GM21381 (cell line): ENCODE results near the gene RUNX1.
"Not testable (repeated sequence)": the region's sequence is repeated elsewhere in the genome, so short reads cannot be mapped to it uniquely, and the experiment has no call there.

Source experiments
- ATAC-seq: cut with Tn5 transposase; IDR thresholded peaks from one replicate; pipeline ENCODE4 v1.9.1; 2021; ENCODE audit warnings: mild to moderate bottlenecking, moderate library complexity; ENCODE audit not compliant: unreplicated experiment

Gene RUNX1

GRCh38 chr21:34973685-34974084 is 75.4 kb downstream of the RUNX1 start:
- no peak for ATAC-seq

GRCh38 chr21:34971656-34972055 is 77.4 kb downstream of the RUNX1 start:
- no peak for ATAC-seq

DNA sequence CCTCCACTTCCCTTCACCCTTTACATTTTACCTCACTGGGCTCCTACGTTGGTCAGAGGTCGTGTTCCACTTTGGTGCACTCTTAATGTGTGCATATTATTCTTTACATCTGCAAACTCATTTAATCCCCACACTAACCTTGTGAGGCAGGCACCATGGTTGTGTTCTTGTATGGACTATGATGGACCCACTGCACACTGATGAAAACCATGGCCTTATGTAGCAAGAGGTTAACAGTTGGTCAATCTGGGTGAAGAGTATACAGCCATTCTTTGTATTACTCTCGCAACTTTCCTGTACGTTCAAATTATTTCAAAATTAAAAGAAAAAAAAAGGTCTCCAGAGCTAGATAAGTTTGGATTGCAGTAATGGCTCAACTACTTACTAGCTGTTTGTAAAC is 78.5 kb downstream of the RUNX1 start:
- no peak for ATAC-seq

GRCh38 chr21:34970167-34970500 is 79.0 kb downstream of the RUNX1 start:
- no peak for ATAC-seq

- ATAC-seq = no peak
These were observed 79.5 kb downstream of the RUNX1 start for GRCh38 chr21:34969423-34970166.

GRCh38 chr21:34968414-34969333 is 80.4 kb downstream of the RUNX1 start:
- ATAC-seq = no peak

DNA sequence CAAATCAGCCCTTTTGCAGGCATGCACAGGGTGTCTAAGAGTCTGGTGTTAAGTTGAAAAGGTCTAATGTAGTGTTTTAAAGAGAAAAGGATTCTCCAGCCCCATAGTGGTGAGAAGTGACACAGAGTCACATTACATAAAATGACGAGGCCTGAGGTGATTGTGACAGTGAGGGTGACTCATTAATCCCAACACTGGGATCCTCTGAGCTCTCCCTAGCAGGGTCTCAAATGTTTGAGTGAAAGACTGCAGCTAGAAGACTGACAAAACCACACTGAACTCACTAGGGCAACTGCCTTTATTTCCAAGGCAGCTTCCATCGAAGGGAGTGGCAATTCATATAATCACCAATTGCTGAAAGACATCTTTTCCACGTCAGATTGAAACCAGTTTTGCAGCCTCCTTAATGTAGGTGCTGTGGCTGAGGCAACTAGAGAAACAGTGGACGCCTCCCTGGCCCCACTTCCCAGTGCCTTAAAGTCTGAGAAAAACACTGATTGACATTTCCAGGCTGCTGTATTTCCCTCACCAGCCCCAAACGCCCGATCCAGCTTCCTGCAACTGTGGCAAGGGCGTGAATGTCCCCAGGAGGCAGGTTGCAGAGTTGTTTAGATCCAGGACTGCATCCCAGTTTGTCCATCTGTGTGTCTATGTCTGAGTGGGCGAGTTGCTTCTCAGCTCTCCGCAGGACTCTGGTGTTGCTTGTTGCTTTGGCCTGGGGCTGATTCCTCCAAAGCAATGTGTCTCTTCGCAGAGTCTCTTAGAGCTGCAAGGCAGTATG is 81.4 kb downstream of the RUNX1 start:
- ATAC-seq = no peak

GRCh38 chr21:34966881-34967280 is 82.2 kb downstream of the RUNX1 start:
- not testable (repeated sequence) for ATAC-seq

GRCh38 chr21:34965200-34966174 is 83.6 kb downstream of the RUNX1 start:
- no peak for ATAC-seq

- no peak for ATAC-seq
These were observed 86.4 kb downstream of the RUNX1 start for GRCh38 chr21:34962586-34963222.

DNA sequence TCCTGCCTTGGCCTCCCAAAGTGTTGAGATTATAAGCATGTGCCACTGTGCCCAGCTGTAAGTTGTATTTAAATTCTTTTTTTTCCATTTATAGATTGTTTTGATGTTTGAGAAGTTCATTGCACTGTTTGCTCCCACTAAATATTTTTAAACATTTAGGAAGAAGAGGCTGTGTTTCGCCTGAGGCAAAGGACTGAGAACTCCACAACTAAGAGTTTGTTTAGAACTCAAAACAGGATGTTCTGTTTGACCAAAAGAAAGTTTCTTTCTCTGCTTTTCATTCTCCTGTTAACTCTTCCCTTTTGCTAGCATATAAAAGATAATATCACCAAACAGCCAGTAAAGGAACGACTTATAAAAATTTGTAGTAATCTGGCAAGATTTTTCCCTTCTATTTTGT is 87.0 kb downstream of the RUNX1 start:
- no peak for ATAC-seq

DNA sequence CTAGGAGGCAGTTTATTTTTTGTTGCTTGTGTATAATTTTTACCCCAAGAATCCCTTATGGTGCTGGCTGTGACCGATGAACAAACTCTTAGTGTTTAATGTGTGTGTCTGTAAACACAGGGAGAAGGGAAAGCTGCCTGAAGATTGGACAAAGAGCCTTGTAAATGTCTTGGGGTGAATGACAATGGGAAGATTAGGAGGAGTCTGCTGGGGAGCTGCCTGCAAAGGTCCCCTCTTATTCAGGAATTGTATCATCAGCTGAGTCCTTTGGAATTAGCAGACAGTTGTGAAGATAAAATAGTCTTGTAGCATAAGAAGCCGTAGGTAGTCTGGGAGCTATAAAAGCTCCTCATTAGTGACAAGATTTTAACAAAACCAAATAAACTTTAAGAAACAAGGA is 88.4 kb downstream of the RUNX1 start:
- ATAC-seq = no peak

GRCh38 chr21:34959607-34960006 is 89.5 kb downstream of the RUNX1 start:
- no peak for ATAC-seq

GRCh38 chr21:34958040-34958439 is 91.1 kb downstream of the RUNX1 start:
- no peak for ATAC-seq

DNA sequence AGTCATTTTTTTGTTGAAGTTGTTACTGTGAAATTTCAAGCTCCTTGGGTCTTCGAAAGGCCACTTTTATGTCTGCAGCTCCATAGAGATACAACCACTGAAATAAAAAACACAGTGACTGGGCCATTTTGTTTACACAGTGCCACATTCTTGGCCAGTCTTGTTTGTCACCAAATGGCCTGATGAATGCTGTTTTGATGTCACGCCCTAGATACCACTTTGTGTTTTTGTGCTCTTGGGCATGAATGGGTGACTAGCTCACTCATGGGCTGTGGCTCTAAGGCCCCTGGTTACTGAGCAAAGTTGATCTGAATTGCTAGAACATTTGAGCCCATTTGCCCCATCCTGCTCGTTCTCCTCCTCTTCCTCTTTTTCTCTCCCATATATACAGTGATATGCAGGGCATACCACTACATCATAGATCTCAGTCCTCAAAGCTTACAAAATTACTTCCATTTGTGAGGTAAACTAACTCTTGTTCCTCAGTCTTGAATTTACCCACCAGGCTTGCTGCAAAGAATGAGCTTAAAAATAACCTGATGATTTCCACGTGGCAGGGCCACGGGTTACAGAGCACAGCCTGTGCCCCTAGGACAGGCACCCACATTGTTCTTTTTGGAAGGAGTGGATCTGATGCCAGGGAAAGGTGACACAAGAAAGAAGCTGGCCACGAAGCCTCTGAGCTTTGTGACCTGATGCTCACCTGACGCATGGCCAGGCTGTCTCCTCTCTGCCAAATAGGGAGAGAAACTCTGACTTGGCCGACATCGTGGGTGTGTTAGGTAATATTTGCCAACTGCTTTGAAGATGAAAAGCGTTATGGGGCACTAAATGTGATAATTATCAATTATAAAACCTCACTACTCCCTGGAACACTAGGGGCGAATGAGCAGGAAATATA is 92.4 kb downstream of the RUNX1 start:
- ATAC-seq = no peak

DNA sequence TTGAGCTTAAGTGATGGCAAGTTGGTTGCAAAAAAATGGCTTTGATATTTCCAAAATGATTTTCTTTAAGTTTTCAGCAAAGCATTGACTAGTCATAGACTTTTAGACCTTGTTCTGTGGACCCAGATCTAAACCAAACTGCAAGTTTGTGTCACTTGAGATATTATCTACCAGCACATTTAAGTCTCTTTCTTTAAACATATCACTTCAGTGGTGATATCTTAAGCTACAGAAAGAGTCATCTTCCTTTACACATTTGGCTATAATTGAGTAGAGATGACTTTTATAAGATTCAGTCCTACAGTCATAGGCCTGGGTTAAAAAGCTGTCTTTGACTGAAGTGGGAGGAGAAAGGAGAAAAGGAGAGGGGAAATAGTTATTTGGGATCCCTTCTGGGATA is 95.2 kb downstream of the RUNX1 start:
- no peak for ATAC-seq

GRCh38 chr21:34952701-34953100 is 96.4 kb downstream of the RUNX1 start:
- no peak for ATAC-seq

DNA sequence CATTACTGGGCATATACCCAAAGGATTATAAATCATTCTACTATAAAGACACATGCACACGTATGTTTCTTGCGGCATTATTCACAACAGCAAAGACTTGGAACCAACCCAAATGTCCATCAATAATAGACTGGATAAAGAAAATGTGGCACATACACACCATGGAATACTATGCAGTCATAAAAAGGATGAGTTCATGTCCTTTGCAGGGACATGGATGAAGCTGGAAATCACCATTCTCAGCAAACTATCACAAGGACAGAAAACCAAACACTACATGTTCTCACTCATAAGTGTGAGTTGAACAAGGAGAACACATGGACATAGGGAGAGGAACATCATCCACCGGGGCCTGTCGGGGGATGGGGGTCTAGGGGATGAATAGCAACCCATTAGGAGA is 97.2 kb downstream of the RUNX1 start:
- not testable (repeated sequence) for ATAC-seq

- ATAC-seq = no peak
These were observed 98.1 kb downstream of the RUNX1 start for GRCh38 chr21:34950980-34951379.
